Ascending aorta (tissue), 2 donors: ENCODE results near the gene AGO3. TPM values are rescaled to one million over a fixed set of nuclear protein-coding genes. Genes with fewer than 3 reads are reported as not detected.

ENCODE experiments used
- DNase-seq, 2 donors: peaks; one replicate each; pipeline ENCODE4 v3.0.0-alpha.2; 2019; ENCODE audit warnings: low spot score in 2 of 2
- H3K27ac ChIP-seq, 2 donors: fragments of 200-600 bp; sonication (generic); one replicate each; pipeline ENCODE4 v1.5.1; 2016 to 2017; ENCODE audit warnings: mild to moderate bottlenecking in 1 of 2
- H3K27me3 ChIP-seq: fragments of 200-600 bp; sonication (generic); one replicate; pipeline ENCODE4 v1.5.1; 2017
- H3K36me3 ChIP-seq, 2 donors: fragments of 200-600 bp; sonication (generic); one replicate each; pipeline ENCODE4 v1.5.1; 2016
- H3K4me1 ChIP-seq, 2 donors: fragments of 200-600 bp; sonication (generic); one replicate each; pipeline ENCODE4 v1.5.1; 2016 to 2017; ENCODE audit warnings: mild to moderate bottlenecking in 1 of 2
- H3K4me3 ChIP-seq, 2 donors: fragments of 200-600 bp; sonication (generic); one replicate each; pipeline ENCODE4 v1.5.1; 2016 to 2017; ENCODE audit warnings: mild to moderate bottlenecking in 1 of 2
- H3K9me3 ChIP-seq, 2 donors: fragments of 200-600 bp; sonication (generic); one replicate each; pipeline ENCODE4 v1.5.1; 2016
- CTCF ChIP-seq, 3 experiments: fragments of 200-600 bp in 2 of 3; fragments of 450-650 bp in 1 of 3; sonication (generic) in 2 of 3; IDR thresholded peaks; one replicate each; pipeline ENCODE4 v1.5.1; 2016 to 2019; ENCODE audit warnings: antibody characterized with exemption in 3 of 3, mild to moderate bottlenecking in 1 of 3, moderate library complexity in 1 of 3
- intact Hi-C: fragments of 100-400 bp; cut with DNase I; formaldehyde crosslinking; loops from one replicate; pipeline ENCODE4 v1.15.1; 2023
- total RNA-seq: library from RNA; depleted of rRNA; stranded (reverse); fragments of >200 nt; gene quantifications from one replicate; pipeline ENCODE4 v1.1.0, GENCODE V29; 2016

Gene AGO3
- total RNA-seq, 1 donor from 2014 or later: 19.7 TPM

GRCh38 chr1:36087233-36088123, 156.6 kb downstream of the AGO3 start:
- Histone ChIP-seq H3K4me3 (peak overlapping the region in 1 of 2 donors; percentile 88), H3K27ac (no peak overlapping the region), H3K36me3 (peaks cover 10 to 16% of the 10 kb centered on the region in 2 donors), H3K4me1 (peaks cover 12 to 24% of the 10 kb centered on the region in 2 donors), H3K27me3 (no peaks in the 10 kb centered on the region), H3K9me3 (no peaks in the 10 kb centered on the region)
- intact Hi-C loops: loop anchor here (10.0 kb wide), 2 partner anchors 153 to 1607 kb away; partner anchors contain the start of genes AGO3 and CDCA8
- no peak for TF ChIP-seq CTCF (IDR thresholded peaks at IDR 0.05)
- DNase-seq: no peak

- H3K27ac ChIP-seq: peak overlapping the region; percentile 71 to 85
- intact Hi-C loops: loop anchor here (10.0 kb wide), 2 partner anchors 153 to 1607 kb away; partner anchors contain the start of genes AGO3 and CDCA8
These were observed 157.3 kb downstream of the AGO3 start for GRCh38 chr1:36088265-36088576.

GRCh38 chr1:36088577-36089392, 157.9 kb downstream of the AGO3 start, which contains the start of gene ADPRS:
TSS of gene ADPRS (plus strand) at chr1:36088892. CDS start at chr1:36088905, 13 bp downstream.
- H3K4me1 ChIP-seq: peaks cover 12 to 23% of the 10 kb centered on the region in 2 donors

More at GRCh38 chr1:36088265-36088576, 157.3 kb downstream of the AGO3 start:
- no peak for DNase-seq
- Histone ChIP-seq H3K27me3 (no peaks in the 10 kb centered on the region), H3K4me1 (peaks cover 12 to 24% of the 10 kb centered on the region in 2 donors), H3K4me3 (peak overlapping the region; percentile 62 to 88), H3K36me3 (peaks cover 18 to 23% of the 10 kb centered on the region in 2 donors), H3K9me3 (no peaks in the 10 kb centered on the region)
- no peak for TF ChIP-seq CTCF (IDR thresholded peaks at IDR 0.05)

GRCh38 chr1:36089393-36090121, 158.7 kb downstream of the AGO3 start:
- no peak for DNase-seq
- intact Hi-C loops: loop anchor here (10.0 kb wide), 2 partner anchors 155 to 1605 kb away; partner anchors contain the start of genes AGO3 and CDCA8
- H3K4me1 ChIP-seq: peaks cover 9 to 22% of the 10 kb centered on the region in 2 donors

More at GRCh38 chr1:36088577-36089392, 157.9 kb downstream of the AGO3 start, which contains the start of gene ADPRS:
- Histone ChIP-seq H3K27ac (peak within 1 kb of the TSS; percentile 71 to 85), H3K4me3 (peak within 1 kb of the TSS; percentile 62 to 88), H3K9me3 (no peaks in the 10 kb centered on the region), H3K36me3 (peaks cover 23 to 29% of the 10 kb centered on the region in 2 donors), H3K27me3 (no peaks in the 10 kb centered on the region)
- DNase-seq: peak in 1 of 2 donors; percentile 92
- TF ChIP-seq CTCF (IDR thresholded peaks at IDR 0.05): peak; percentile 98 to 99 (median 99)
- intact Hi-C loops: loop anchor here (10.0 kb wide), 2 partner anchors 154 to 1606 kb away; partner anchors contain the start of genes AGO3 and CDCA8

More at GRCh38 chr1:36089393-36090121, 158.7 kb downstream of the AGO3 start:
- Histone ChIP-seq H3K36me3 (peaks cover 29 to 37% of the 10 kb centered on the region in 2 donors), H3K27me3 (no peaks in the 10 kb centered on the region), H3K9me3 (no peaks in the 10 kb centered on the region), H3K4me3 (peak overlapping the region; percentile 62 to 88), H3K27ac (peak overlapping the region; percentile 71 to 85)
- TF ChIP-seq CTCF (IDR thresholded peaks at IDR 0.05): no peak
